ENCODE data around the gene COX7B2. TPM values are rescaled to one million over a fixed set of nuclear protein-coding genes. Genes with fewer than 3 reads are reported as not detected.

Gene COX7B2
- total RNA-seq, 4 donors from 2014 or later = not detected

GRCh38 chr4:46720055-46720454 is 189.0 kb downstream of the COX7B2 start:
- WGBS, 2 donors = 30 to 49% methylated on average over 1 of the region's 1 CpG
- H3K4me1 ChIP-seq = no peaks in the 10 kb centered on the region
- H3K27me3 ChIP-seq = no peaks in the 10 kb centered on the region
- no peak overlapping the region for H3K27ac ChIP-seq
- peaks cover 0 to 9% (median 0%) of the 10 kb centered on the region in 4 donors for H3K9me3 ChIP-seq
- H3K4me3 ChIP-seq = no peak overlapping the region
- H3K36me3 ChIP-seq = no peaks in the 10 kb centered on the region
- TF ChIP-seq POLR2A (IDR thresholded peaks at IDR 0.05) (no peak), EP300 (IDR thresholded peaks at IDR 0.05) (no peak), CTCF (IDR thresholded peaks at IDR 0.05) (no peak)
- no peak for DNase-seq (ENCODE audit: low spot score in 2 of 2)

- Histone ChIP-seq H3K4me1 (no peaks in the 10 kb centered on the region), H3K27me3 (no peaks in the 10 kb centered on the region), H3K9me3 (peaks cover 0 to 6% (median 0%) of the 10 kb centered on the region in 4 donors), H3K36me3 (no peaks in the 10 kb centered on the region), H3K27ac (no peak overlapping the region), H3K4me3 (no peak overlapping the region)
- no peak for DNase-seq (ENCODE audit: low spot score in 2 of 2)
- TF ChIP-seq EP300 (IDR thresholded peaks at IDR 0.05) (no peak), POLR2A (IDR thresholded peaks at IDR 0.05) (no peak), CTCF (IDR thresholded peaks at IDR 0.05) (no peak)
- WGBS, 2 donors = 51 to 66% methylated on average over 1 of the region's 1 CpG
Observed at GRCh38 chr4:46717950-46718349, 191.1 kb downstream of the COX7B2 start.

- H3K36me3 ChIP-seq = no peaks in the 10 kb centered on the region
- H3K9me3 ChIP-seq = no peaks in the 10 kb centered on the region
- no peak for TF ChIP-seq EP300 (IDR thresholded peaks at IDR 0.05)
- no peak for TF ChIP-seq CTCF (IDR thresholded peaks at IDR 0.05)
- TF ChIP-seq POLR2A (IDR thresholded peaks at IDR 0.05) = no peak
- no peak for DNase-seq (ENCODE audit: low spot score in 2 of 2)
- H3K27me3 ChIP-seq = no peaks in the 10 kb centered on the region
- 60% methylated on average over 3 of the region's 3 CpGs for WGBS, 2 donors
- no peak overlapping the region for H3K27ac ChIP-seq
- no peak overlapping the region for H3K4me3 ChIP-seq
- H3K4me1 ChIP-seq = no peaks in the 10 kb centered on the region
Observed at GRCh38 chr4:46715468-46715867, 193.6 kb downstream of the COX7B2 start.

- Histone ChIP-seq H3K9me3 (peaks cover 0 to 9% (median 0%) of the 10 kb centered on the region in 4 donors), H3K27ac (no peak overlapping the region), H3K36me3 (no peaks in the 10 kb centered on the region), H3K27me3 (no peaks in the 10 kb centered on the region), H3K4me1 (no peaks in the 10 kb centered on the region), H3K4me3 (no peak overlapping the region)
- 92 to 95% methylated on average over 7 to 8 of the region's 16 CpGs for WGBS, 2 donors
- TF ChIP-seq POLR2A (IDR thresholded peaks at IDR 0.05) (no peak), CTCF (IDR thresholded peaks at IDR 0.05) (no peak), EP300 (IDR thresholded peaks at IDR 0.05) (no peak)
- no peak for DNase-seq (ENCODE audit: low spot score in 2 of 2)
Observed at GRCh38 chr4:46698891-46699290, 210.2 kb downstream of the COX7B2 start.

Other genes with a start within 250 kb of the COX7B2 start
- gene GABRA4, start 84.3 kb upstream of the COX7B2 start, total RNA-seq = under 1 TPM in 2 of 4 donors, not detected in 2; under 0.01 TPM
- gene GABRB1, start 122.3 kb upstream of the COX7B2 start, total RNA-seq = not detected

All from tibial nerve (tissue), 4 donors.